Measurements from ENCODE around the gene ODAM. TPM values are rescaled to one million over a fixed set of nuclear protein-coding genes. Genes with fewer than 3 reads are reported as not detected.
"Not testable (repeated sequence)": the region's sequence is repeated elsewhere in the genome, so short reads cannot be mapped to it uniquely, and the experiment has no call there.

ODAM gene
- total RNA-seq, 1 experiment from 2014 or later = not detected

DNA sequence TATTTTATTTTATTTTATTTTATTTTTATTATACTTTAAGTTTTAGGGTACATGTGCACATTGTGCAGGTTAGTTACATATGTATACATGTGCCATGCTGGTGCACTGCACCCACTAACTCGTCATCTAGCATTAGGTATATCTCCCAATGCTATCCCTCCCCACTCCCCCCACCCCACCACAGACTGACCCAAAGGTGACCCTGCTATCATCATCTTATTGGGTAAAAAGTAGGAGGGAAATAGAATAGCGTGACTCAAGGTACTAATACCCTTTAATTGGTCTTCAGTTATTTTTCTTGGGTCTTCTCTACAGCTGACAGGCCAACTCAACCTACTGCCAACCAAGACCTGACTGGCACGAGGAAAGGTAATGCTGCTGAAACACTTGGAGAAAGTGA, 46.8 kb downstream of the ODAM start, which contains the start of gene CSN3:
TSS of gene CSN3 (plus strand) at position 301 of the 400 bp plus-strand sequence. CDS start 2,223 bp downstream, outside the sequence.
- H3K9me3 ChIP-seq (replicated peaks); H3K4me3 ChIP-seq; DNase-seq (ENCODE audit: low read depth in 1 of 2, low spot score in 2 of 2); H3K27me3 ChIP-seq (replicated peaks); H3K36me3 ChIP-seq; H3K4me1 ChIP-seq (replicated peaks); H3K27ac ChIP-seq: not testable (repeated sequence)

DNA sequence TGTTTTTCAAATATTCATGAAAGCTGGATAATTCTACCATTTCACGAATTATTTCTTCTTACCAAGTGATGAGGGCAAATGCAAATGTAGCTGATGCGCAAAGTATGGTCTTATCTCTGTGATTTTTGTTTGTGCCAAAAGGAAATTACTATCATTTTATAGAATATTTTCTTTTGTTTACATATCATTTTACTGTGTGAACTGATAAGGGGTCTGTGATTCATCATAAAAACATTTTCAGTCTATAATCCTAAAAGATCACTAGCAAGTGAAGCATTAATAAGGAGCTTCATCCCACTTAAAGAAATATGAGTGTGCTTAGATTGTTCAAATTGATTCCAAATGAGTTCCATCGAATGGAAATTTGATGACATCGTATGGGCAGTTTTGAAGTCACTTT, 47.6 kb downstream of the ODAM start:
- Histone ChIP-seq H3K27ac (no peak overlapping the region), H3K36me3 (no peaks in the 10 kb centered on the region), H3K9me3 (replicated peaks) (no peaks in the 10 kb centered on the region), H3K4me3 (no peak overlapping the region), H3K27me3 (replicated peaks) (no peaks in the 10 kb centered on the region), H3K4me1 (replicated peaks) (no peaks in the 10 kb centered on the region)
- DNase-seq (ENCODE audit: low read depth in 1 of 2, low spot score in 2 of 2) = no peak

DNA sequence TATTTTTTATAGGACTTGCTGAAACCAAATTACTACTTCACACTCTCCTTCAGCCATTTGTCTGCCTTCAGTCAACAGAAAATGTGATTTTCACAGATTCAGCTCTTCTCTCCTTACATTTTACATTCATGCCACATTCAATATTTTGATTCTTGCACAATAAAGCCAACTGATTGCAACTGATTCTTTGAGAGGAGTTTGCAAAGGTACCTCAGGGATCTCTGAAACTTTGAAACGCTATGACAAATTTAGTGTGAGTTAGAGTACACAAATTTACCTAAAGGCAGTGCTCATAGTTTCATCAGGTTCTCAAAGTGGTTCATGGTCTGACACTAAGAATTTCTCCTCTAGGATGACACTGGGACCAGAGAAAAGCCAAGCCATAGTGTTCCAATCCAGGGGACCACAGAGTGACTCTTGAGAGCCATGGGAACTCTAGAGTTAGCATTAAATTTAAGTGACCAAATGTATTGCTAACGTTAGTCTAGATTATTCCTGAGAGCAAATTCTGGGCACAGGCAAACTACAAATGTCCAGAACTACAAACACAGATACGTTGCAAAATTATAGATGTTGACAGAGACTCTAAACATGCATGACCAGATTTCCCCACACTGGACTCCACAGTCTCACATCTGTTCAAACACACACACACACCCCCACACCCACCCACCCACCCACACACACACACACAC, 55.9 kb downstream of the ODAM start:
- H3K36me3 ChIP-seq = no peaks in the 10 kb centered on the region
- no peaks in the 10 kb centered on the region for H3K4me1 ChIP-seq (replicated peaks)
- no peak overlapping the region for H3K4me3 ChIP-seq
- no peak overlapping the region for H3K27ac ChIP-seq
- H3K27me3 ChIP-seq (replicated peaks) = no peaks in the 10 kb centered on the region
- DNase-seq (ENCODE audit: low read depth in 1 of 2, low spot score in 2 of 2) = no peak
- H3K9me3 ChIP-seq (replicated peaks) = no peaks in the 10 kb centered on the region

DNA sequence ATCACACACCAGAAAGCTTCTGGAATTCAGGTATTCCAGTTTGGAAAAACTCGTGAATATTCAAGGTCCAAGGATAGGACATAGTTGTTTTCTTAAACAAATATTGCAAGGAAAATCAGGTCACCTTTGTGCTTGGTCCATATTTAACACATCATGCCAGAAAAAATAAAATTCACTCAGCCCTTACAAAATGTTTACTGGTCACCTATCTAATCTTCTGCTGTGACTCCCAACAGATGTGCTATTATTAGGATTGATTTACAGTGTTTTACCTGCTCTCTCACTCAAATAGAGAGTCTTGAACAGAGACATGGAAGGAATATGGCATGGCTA, 56.4 kb downstream of the ODAM start:
- H3K9me3 ChIP-seq (replicated peaks) = no peaks in the 10 kb centered on the region
- H3K27ac ChIP-seq = no peak overlapping the region
- no peak overlapping the region for H3K4me3 ChIP-seq
- H3K27me3 ChIP-seq (replicated peaks) = no peaks in the 10 kb centered on the region
- no peaks in the 10 kb centered on the region for H3K36me3 ChIP-seq
- no peak for DNase-seq (ENCODE audit: low read depth in 1 of 2, low spot score in 2 of 2)
- no peaks in the 10 kb centered on the region for H3K4me1 ChIP-seq (replicated peaks)

Other genes starting within 250 kb of the ODAM start
- not detected in 2 replicates for gene CSN2, start 230.0 kb upstream of the ODAM start, total RNA-seq (2014; rRNA removed; shearing (Covaris generic))
- gene STATH, start 199.8 kb upstream of the ODAM start, total RNA-seq (2014; rRNA removed; shearing (Covaris generic)) = not detected in 2 replicates
- gene HTN3, start 167.3 kb upstream of the ODAM start, total RNA-seq (2014; rRNA removed; shearing (Covaris generic)) = not detected in 2 replicates
- not detected in 2 replicates for gene HTN1, start 145.3 kb upstream of the ODAM start, total RNA-seq (2014; rRNA removed; shearing (Covaris generic))
- not detected in 2 replicates for gene PRR27, start 41.5 kb upstream of the ODAM start, total RNA-seq (2014; rRNA removed; shearing (Covaris generic))
- gene FDCSP, start 30.4 kb downstream of the ODAM start, total RNA-seq (2014; rRNA removed; shearing (Covaris generic)) = not detected in 2 replicates
- gene CSN3, start 46.9 kb downstream of the ODAM start, total RNA-seq (2014; rRNA removed; shearing (Covaris generic)) = not detected in 2 replicates
- not detected in 2 replicates for gene CABS1, start 139.3 kb downstream of the ODAM start, total RNA-seq (2014; rRNA removed; shearing (Covaris generic))
- gene SMR3A, start 165.0 kb downstream of the ODAM start, total RNA-seq (2014; rRNA removed; shearing (Covaris generic)) = not detected in 2 replicates
- gene SMR3B, start 187.4 kb downstream of the ODAM start, total RNA-seq (2014; rRNA removed; shearing (Covaris generic)) = not detected in 2 replicates
- not detected in 2 replicates for gene OPRPN, start 202.2 kb downstream of the ODAM start, total RNA-seq (2014; rRNA removed; shearing (Covaris generic))